Nephron (organoid): ENCODE results near the gene CTSA.
"Not testable (repeated sequence)": the region's sequence is repeated elsewhere in the genome, so short reads cannot be mapped to it uniquely, and the experiment has no call there.

ENCODE experiments used
- H3K27ac Mint-ChIP-seq, 3 experiments: 2 replicates each; pipeline ENCODE4 v1.8.0; 2020; ENCODE audit warnings: mixed read lengths in 3 of 3, mild to moderate bottlenecking in 2 of 3, moderate library complexity in 1 of 3
- H3K27me3 Mint-ChIP-seq: 2 replicates; pipeline ENCODE4 v1.8.0; 2021; ENCODE audit warnings: low read depth, mild to moderate bottlenecking, moderate library complexity, mixed read lengths
- H3K36me3 Mint-ChIP-seq: 2 replicates; pipeline ENCODE4 v1.8.0; 2020; ENCODE audit warnings: low read depth, mixed read lengths
- H3K4me1 Mint-ChIP-seq: 2 replicates; pipeline ENCODE4 v1.8.0; 2020; ENCODE audit warnings: mixed read lengths
- H3K4me3 Mint-ChIP-seq, 3 experiments: 2 replicates each; pipeline ENCODE4 v1.8.0; 2020; ENCODE audit warnings: mild to moderate bottlenecking in 3 of 3, mixed read lengths in 3 of 3, moderate library complexity in 2 of 3
- H3K9me3 Mint-ChIP-seq: 2 replicates; pipeline ENCODE4 v1.8.0; 2020; ENCODE audit warnings: mixed read lengths
- CTCF ChIP-seq, 3 experiments: fragments of 200-600 bp; sonication (generic); IDR thresholded peaks; one replicate each; pipeline ENCODE4 v1.5.0; 2021; ENCODE audit warnings: antibody characterized with exemption in 3 of 3; ENCODE audit not compliant: unreplicated experiment in 3 of 3

CTSA gene

GRCh38 chr20:45872626-45873025, 18.5 kb upstream of the CTSA start:
- H3K27me3 Mint-ChIP-seq = no peaks in the 10 kb centered on the region
- peaks cover 6% of the 10 kb centered on the region for H3K36me3 Mint-ChIP-seq
- H3K4me1 Mint-ChIP-seq = no peaks in the 10 kb centered on the region
- TF ChIP-seq CTCF (IDR thresholded peaks at IDR 0.05; ENCODE audit: unreplicated experiment in 3 of 3) = no peak
- H3K9me3 Mint-ChIP-seq = no peaks in the 10 kb centered on the region
- no peak overlapping the region for H3K27ac Mint-ChIP-seq
- H3K4me3 Mint-ChIP-seq = no peak overlapping the region

GRCh38 chr20:45873409-45874103, 17.6 kb upstream of the CTSA start:
- no peak overlapping the region for H3K4me3 Mint-ChIP-seq
- H3K27ac Mint-ChIP-seq = no peak overlapping the region
- H3K36me3 Mint-ChIP-seq = peaks cover 6% of the 10 kb centered on the region
- no peaks in the 10 kb centered on the region for H3K4me1 Mint-ChIP-seq
- no peaks in the 10 kb centered on the region for H3K27me3 Mint-ChIP-seq
- no peaks in the 10 kb centered on the region for H3K9me3 Mint-ChIP-seq
- no peak for TF ChIP-seq CTCF (IDR thresholded peaks at IDR 0.05; ENCODE audit: unreplicated experiment in 3 of 3)

GRCh38 chr20:45874104-45874481, 17.0 kb upstream of the CTSA start:
- H3K9me3 Mint-ChIP-seq, H3K27ac Mint-ChIP-seq, H3K27me3 Mint-ChIP-seq, H3K4me1 Mint-ChIP-seq, H3K4me3 Mint-ChIP-seq, H3K36me3 Mint-ChIP-seq: not testable (repeated sequence)

GRCh38 chr20:45874576-45874975, 16.6 kb upstream of the CTSA start:
- H3K27ac Mint-ChIP-seq = no peak overlapping the region
- H3K27me3 Mint-ChIP-seq = no peaks in the 10 kb centered on the region
- no peak overlapping the region for H3K4me3 Mint-ChIP-seq
- no peaks in the 10 kb centered on the region for H3K9me3 Mint-ChIP-seq
- no peak for TF ChIP-seq CTCF (IDR thresholded peaks at IDR 0.05; ENCODE audit: unreplicated experiment in 3 of 3)
- H3K4me1 Mint-ChIP-seq = no peaks in the 10 kb centered on the region
- peaks cover 6% of the 10 kb centered on the region for H3K36me3 Mint-ChIP-seq

- peaks cover 17% of the 10 kb centered on the region for H3K4me1 Mint-ChIP-seq
- no peak for TF ChIP-seq CTCF (IDR thresholded peaks at IDR 0.05; ENCODE audit: unreplicated experiment in 3 of 3)
- H3K27ac Mint-ChIP-seq = no peak overlapping the region
- no peaks in the 10 kb centered on the region for H3K9me3 Mint-ChIP-seq
- no peak overlapping the region for H3K4me3 Mint-ChIP-seq
- no peaks in the 10 kb centered on the region for H3K27me3 Mint-ChIP-seq
- H3K36me3 Mint-ChIP-seq = peaks cover 18% of the 10 kb centered on the region
Measured at GRCh38 chr20:45878076-45878761, 12.9 kb upstream of the CTSA start.

GRCh38 chr20:45880988-45881788, 9.9 kb upstream of the CTSA start, which contains the start of gene ZSWIM1:
Gene ZSWIM1 (plus strand): TSS chr20:45881227. CDS start chr20:45882593, 1,366 bp downstream.
- H3K27me3 Mint-ChIP-seq = no peaks in the 10 kb centered on the region
- no peaks in the 10 kb centered on the region for H3K9me3 Mint-ChIP-seq
- H3K27ac Mint-ChIP-seq = peak within 1 kb of the TSS; percentile 71 to 90 (median 74)
- H3K4me1 Mint-ChIP-seq = peaks cover 17% of the 10 kb centered on the region
- no peak for TF ChIP-seq CTCF (IDR thresholded peaks at IDR 0.05; ENCODE audit: unreplicated experiment in 3 of 3)
- peaks cover 30% of the 10 kb centered on the region for H3K36me3 Mint-ChIP-seq
- H3K4me3 Mint-ChIP-seq = peak within 1 kb of the TSS; percentile 89 to 96 (median 92)
